Activated T-cell treated with anti-CD3 and anti-CD28 coated beads for 4 hours (primary cell): ENCODE data around the gene CD99L2.

ENCODE experiments used
- DNase-seq: peaks from one replicate; pipeline ENCODE4 v3.0.0-alpha.2; 2020

CD99L2 gene

GRCh38 chrX:150775569-150776350, 122.7 kb downstream of the CD99L2 start:
- DNase-seq: no peak

GRCh38 chrX:150774798-150775568, 123.5 kb downstream of the CD99L2 start:
- DNase-seq: no peak

DNA sequence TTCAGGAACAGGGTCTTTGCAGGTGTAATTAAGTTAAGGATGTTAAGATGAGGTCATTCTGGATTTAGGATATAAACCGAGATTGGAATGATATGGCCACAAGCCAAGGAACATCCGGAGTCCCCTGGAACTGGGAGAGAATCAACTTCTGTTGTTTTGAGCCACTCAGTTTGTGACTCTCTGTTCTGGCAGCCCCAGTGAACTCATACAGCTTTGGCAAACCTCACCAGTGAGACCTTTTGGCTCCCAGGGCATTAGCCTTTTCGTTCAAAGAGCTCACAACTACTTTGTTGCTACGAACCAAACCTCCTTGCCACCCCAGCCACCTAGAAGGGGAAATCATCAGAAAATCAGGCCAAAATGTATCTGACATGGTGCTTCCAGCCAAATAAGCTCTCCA, 124.8 kb downstream of the CD99L2 start:
- no peak for DNase-seq

- DNase-seq: no peak
These were observed 125.4 kb downstream of the CD99L2 start for GRCh38 chrX:150773117-150773516.

GRCh38 chrX:150772150-150772970, 126.1 kb downstream of the CD99L2 start:
- DNase-seq: peak; percentile 67

DNA sequence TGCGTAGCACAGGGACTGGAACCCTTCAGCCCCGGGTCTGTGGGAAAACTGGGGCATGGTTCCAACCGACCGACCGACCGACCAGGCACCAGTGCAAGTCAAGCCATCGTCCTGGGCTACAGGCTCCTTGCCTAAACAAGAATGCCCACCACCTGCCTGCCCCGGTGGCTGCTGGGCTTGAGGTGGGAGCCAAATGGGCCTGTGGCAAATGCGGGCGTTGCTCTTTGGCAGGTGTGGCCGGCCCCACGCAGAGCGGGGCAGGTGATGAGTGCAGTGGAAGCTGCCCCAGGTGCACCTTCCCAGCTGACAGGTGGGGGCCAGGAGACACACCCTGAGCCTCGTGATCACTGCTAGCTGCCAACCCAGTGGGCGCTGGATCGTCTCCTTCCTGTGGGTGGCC, 127.4 kb downstream of the CD99L2 start:
- no peak for DNase-seq

DNA sequence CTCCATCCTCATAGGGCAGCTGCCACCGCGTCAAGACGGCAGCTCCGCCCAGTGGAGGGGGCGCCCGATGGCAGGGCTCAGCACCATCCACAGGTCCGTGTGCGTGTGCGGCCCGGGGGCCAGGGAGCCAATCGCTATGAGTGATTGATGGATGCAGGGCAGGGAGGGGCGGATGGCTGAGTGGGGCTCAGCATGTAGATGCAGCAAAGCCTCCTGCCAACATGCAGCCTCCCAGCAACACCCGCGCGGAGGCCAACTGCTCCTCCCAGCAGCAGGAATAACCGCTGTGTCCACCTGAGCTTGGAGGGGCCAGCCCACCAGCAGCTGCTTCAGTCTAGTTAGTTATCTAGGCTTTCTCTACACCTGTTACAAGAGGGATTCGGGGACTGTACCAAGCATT, 127.8 kb downstream of the CD99L2 start:
- no peak for DNase-seq

- no peak for DNase-seq
These were observed 129.1 kb downstream of the CD99L2 start for GRCh38 chrX:150769408-150769807.

- DNase-seq: no peak
These were observed 129.8 kb downstream of the CD99L2 start for GRCh38 chrX:150768580-150769190.

- no peak for DNase-seq
These were observed 130.4 kb downstream of the CD99L2 start for GRCh38 chrX:150768132-150768485.

DNA sequence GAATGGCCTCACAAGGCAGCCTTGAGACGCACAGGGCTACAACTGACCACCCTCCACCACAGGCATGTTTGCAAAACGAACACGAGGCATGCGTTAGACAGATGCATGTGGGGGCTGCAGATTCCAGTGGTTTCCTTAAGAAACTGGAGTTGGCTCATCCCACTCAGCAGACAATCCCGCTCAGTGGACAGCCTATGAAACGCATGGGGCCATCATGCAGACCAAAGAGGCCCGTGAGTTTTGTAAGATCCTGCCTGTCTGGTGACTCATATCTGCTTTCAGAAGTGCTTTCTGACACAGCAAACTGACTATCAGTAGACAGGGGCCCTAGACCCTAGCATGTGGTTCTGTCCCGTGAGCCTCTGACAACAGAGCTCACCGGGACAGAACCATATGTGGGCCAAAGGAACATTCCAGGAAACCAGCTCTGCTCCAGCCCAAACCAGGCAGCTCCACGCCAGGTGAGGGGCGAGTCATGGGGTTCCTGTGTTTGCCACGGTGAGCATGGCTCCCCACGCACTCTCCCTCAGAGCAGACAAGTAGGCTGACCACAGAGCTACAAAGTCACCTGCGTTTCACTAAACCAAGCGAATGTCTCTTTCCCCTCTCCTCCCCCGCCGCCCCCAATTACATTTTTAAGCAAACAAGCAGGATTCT, 130.9 kb downstream of the CD99L2 start:
- DNase-seq: no peak

DNA sequence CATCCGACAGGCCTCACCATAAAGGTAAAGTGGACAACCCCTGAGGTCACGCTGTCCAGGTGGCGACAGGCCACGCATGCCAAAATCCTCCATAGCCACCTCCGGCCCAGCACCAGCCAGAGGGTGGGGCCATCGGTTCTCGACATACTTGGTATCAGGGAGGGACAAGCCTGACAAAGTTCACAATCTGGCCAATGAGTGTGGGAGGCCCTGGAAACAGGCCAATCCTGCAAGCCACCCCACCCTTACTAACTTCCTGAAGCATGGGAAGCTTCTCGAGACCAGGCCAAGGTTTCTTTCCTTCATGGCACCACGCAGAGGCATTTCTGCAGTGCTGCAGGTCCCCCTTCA, 131.4 kb downstream of the CD99L2 start:
- DNase-seq: no peak

DNA sequence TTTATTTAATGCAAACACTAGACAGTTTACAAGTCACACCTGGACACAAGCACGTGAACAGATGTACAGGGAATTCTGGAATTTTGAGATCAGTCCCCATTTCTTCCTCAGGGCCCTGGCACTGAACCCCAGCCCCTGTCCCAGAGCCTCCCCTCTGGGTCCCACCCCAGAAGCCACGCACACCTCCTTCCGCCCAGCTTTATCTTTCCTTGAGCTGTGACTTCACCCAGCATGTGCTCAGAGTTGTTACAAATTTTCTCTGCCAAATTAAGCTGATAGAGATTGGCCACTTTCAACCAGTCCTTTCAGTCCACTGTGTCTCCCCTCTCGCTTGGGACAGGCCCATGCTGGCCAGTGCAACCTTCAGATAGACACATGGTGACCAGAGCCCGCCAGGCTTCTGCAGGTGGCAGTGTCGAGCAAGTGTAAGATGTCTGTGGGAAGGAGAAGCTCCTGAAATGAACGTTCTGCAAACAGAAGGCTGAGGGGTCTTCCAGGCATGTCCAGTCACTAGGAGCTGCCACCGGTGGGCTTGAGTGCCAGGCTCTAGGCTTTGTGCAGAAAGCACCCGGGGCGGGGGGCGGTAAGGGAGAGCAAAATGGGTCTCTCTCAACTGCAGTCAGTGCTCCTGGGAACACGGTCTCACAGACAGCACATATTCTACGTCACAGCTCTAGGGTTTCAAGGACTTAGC, 132.0 kb downstream of the CD99L2 start:
- DNase-seq: no peak

GRCh38 chrX:150765782-150766350, 132.6 kb downstream of the CD99L2 start:
- DNase-seq: no peak

- no peak for DNase-seq
These were observed 133.2 kb downstream of the CD99L2 start for GRCh38 chrX:150765237-150765636.

GRCh38 chrX:150763810-150764209, 134.7 kb downstream of the CD99L2 start:
- no peak for DNase-seq

- no peak for DNase-seq
These were observed 135.1 kb downstream of the CD99L2 start for GRCh38 chrX:150763303-150763797.

DNA sequence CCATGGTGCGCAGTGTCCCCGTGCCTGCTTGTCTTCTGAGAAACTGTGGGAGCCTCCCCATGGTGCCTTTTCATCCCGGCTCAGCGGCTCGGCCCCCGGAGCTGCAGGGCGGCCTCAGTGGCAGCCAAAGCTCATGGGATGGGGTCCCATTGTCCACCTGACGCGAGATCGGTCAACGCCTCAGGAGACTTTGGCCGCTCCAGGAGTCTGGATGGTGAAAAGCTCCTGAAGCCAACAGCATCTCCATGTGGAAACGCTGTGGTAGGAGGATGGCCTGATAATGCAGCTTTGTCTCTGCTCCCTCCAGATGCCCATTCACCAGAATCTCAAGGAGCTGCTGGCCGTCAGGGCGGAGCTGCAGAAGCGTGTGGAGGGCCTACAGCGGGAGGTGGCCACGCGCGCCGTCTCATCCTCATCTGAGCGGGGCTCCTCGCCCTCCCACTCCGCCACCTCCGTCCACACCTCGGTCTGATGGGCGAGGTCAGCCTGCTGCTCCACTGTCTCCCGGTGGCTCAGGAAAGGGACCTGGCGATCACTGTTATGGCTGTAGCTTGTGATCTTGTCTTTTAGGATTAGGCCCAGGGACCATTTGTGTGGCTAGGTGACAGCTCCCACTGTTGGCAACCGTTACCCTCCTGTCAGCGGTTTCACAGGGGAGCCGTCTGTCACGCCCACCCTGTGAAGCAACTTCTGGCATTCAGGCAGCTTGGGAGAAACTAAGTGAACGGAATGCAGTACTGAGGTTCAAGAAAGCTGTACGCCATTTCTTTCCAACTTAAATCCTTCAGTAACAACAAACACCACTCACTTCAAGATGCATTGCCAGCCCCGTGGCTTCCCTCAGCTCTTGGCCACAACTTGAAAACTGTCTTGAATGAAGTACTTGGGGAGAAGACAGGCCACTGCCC, 136.0 kb downstream of the CD99L2 start:
- DNase-seq: no peak

- no peak for DNase-seq
These were observed 136.7 kb downstream of the CD99L2 start for GRCh38 chrX:150761819-150762216.

- no peak for DNase-seq
These were observed 137.2 kb downstream of the CD99L2 start for GRCh38 chrX:150761176-150761818.
